NT2/D1 (cell line): ENCODE measurements around the gene NT5DC1.

Experiments used
- SUZ12 ChIP-seq: IDR thresholded peaks from 2 replicates; pipeline ENCODE4 v1.6.1; 2011; ENCODE audit not compliant: insufficient read length, insufficient read depth; ENCODE audit errors: extremely low read depth
- YY1 ChIP-seq: IDR thresholded peaks from 2 replicates; pipeline ENCODE4 v1.6.1; 2011; ENCODE audit not compliant: insufficient read length, insufficient read depth
- ZNF274 ChIP-seq: IDR thresholded peaks from 2 replicates; pipeline ENCODE4 v1.6.1; 2011; ENCODE audit warnings: mild to moderate bottlenecking, low read depth, low read length

DNA sequence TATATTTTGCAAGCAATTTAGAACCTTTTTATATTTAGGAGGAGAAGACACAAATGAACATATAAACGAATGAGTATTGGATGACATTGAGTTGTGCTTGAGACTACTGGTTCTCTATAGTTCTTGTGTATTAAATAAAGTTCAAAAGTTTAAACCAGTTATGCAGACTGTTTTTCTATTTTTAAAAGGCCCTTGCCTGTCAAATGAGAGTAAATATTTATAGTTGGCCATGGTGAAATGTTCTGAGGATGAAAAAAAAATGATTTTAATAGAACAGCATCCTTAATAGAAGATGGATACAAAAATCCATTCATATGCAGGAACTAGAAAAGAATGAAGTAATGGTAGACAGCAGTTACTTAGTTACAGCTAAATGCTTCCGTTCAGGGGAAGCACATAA lies 88.8 kb downstream of the NT5DC1 start:
- TF ChIP-seq ZNF274: no peak
- no peak for TF ChIP-seq SUZ12
- no peak for TF ChIP-seq YY1
